ENCODE data around the gene PDK2.

Gene PDK2

DNA sequence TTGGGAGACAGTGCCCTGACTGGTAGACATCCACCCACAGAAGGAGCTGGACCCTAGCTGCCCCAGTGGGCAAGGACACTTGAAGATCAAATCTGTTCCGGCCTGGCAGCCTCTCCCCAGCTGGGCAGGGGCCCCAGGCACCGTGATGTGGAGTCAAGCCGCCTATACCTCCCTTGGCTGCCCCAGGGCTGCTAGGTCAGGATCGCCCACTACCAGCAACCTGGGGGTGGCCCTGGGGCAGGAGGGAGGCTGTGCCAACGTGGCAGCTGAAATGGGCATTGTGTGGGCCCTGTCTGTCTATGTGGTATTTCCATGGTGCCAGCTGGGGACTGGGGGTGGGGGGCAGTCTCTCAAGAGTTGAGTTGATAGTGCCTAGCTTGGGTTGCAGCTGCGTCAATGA is 941 bp downstream of the PDK2 start:
- peak overlapping the region in 16 of 21 experiments; percentile 53 to 93 (median 87) for H3K27ac ChIP-seq
- peak overlapping the region; percentile 66 to 94 (median 91) for H3K4me3 ChIP-seq

- H3K27ac ChIP-seq: peak overlapping the region in 7 of 21 experiments; percentile 25 to 90 (median 87)
- H3K4me3 ChIP-seq: no peak overlapping the region
Measured at GRCh38 chr17:50096758-50097157, 1.6 kb downstream of the PDK2 start.

DNA sequence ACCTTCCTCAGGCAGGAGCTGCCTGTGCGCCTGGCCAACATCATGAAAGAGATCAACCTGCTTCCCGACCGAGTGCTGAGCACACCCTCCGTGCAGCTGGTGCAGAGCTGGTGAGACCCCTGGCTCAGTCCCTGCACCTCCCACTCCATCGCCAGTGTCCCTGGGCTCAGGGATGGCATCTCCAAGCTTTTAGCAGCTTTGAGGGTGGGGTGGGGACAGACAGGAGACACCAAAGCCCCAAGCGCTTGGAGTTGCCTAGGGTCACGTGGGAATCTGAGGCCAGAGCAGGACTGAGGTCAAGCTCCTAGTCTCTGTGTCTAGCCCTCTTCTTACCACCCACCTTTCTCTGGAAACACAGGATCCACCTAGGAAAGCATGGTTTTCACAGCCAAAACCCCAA is 2.3 kb downstream of the PDK2 start:
- Histone ChIP-seq H3K27ac (no peak overlapping the region), H3K4me3 (no peak overlapping the region)

- no peak overlapping the region for H3K27ac ChIP-seq
- H3K4me3 ChIP-seq: no peak overlapping the region
Measured at GRCh38 chr17:50097926-50098325, 2.8 kb downstream of the PDK2 start.

GRCh38 chr17:50098583-50098982 is 3.4 kb downstream of the PDK2 start:
- Histone ChIP-seq H3K4me3 (no peak overlapping the region), H3K27ac (no peak overlapping the region)

- Histone ChIP-seq H3K4me3 (no peak overlapping the region), H3K27ac (no peak overlapping the region)
Measured at GRCh38 chr17:50099003-50099402, 3.9 kb downstream of the PDK2 start.

- no peak overlapping the region for H3K4me3 ChIP-seq
- peak overlapping the region in 4 of 21 experiments; percentile 4 to 63 (median 34) for H3K27ac ChIP-seq
Measured at GRCh38 chr17:50100480-50100883, 5.3 kb downstream of the PDK2 start.

GRCh38 chr17:50100921-50101345 is 5.8 kb downstream of the PDK2 start:
- no peak overlapping the region for H3K4me3 ChIP-seq
- peak overlapping the region in 6 of 21 experiments; percentile 4 to 82 (median 34) for H3K27ac ChIP-seq

- H3K27ac ChIP-seq: peak overlapping the region in 13 of 21 experiments; percentile 4 to 82 (median 35)
- no peak overlapping the region for H3K4me3 ChIP-seq
Measured at GRCh38 chr17:50101346-50102163, 6.4 kb downstream of the PDK2 start.

- Histone ChIP-seq H3K4me3 (no peak overlapping the region), H3K27ac (peak overlapping the region in 11 of 21 experiments; percentile 7 to 82 (median 47))
Measured at GRCh38 chr17:50102164-50102991, 7.2 kb downstream of the PDK2 start.

DNA sequence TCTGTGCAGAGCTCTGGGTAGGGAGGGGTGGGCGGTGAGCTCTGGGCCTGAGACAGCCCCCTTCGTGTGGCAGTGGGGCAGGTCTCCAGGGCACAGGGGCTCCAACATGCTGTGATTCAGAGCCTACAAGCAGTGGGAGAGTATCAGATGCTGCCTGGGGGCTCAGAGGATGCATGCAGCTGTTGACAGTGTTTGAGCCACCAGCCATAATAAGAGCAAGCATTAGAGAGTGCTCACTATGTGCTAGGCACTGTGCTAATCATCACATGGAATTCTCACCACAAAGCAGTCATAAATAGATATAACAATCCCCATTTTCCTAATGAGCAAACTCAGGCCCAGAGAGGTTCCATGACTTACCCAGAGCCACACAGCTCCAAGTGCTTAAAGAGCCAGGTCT is 8.1 kb downstream of the PDK2 start:
- Histone ChIP-seq H3K4me3 (no peak overlapping the region), H3K27ac (no peak overlapping the region)

DNA sequence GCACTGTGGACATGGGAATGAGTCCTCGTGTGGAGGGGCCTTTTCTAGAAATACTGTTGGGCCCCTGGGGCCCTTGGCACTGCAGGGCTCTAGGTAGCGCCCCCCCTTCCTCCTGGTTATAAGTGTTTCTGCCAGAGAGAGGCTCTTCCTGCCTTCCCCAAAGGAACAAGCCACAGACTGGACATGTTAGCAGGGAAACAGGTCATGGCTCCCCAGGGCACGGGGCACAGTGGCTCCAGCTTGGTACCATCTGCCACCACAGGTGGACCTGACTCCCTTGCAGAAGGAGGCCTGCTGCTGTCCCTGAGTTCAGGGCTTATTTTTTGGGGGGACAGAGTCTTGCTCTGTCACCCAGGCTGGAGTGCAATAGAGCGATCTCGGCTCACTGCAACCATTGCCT is 8.8 kb downstream of the PDK2 start:
- H3K27ac ChIP-seq: no peak overlapping the region

DNA sequence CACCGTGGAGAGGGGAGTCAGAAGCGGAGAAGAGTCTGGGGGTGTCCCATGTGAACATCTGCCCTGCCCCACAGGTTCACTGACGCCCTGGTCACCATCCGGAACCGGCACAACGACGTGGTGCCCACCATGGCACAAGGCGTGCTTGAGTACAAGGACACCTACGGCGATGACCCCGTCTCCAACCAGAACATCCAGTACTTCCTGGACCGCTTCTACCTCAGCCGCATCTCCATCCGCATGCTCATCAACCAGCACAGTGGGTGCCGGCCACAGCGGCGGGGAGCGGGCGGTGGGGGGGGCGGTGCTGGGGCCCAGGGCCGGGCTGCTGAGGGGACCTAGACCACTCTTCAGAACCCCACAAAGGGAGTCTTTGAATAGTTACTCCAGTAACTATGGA is 10.7 kb downstream of the PDK2 start:
- no peak overlapping the region for H3K27ac ChIP-seq
- no peak overlapping the region for H3K4me3 ChIP-seq

More for the DNA sequence above, 8.8 kb downstream of the PDK2 start:
- H3K4me3 ChIP-seq: no peak overlapping the region

DNA sequence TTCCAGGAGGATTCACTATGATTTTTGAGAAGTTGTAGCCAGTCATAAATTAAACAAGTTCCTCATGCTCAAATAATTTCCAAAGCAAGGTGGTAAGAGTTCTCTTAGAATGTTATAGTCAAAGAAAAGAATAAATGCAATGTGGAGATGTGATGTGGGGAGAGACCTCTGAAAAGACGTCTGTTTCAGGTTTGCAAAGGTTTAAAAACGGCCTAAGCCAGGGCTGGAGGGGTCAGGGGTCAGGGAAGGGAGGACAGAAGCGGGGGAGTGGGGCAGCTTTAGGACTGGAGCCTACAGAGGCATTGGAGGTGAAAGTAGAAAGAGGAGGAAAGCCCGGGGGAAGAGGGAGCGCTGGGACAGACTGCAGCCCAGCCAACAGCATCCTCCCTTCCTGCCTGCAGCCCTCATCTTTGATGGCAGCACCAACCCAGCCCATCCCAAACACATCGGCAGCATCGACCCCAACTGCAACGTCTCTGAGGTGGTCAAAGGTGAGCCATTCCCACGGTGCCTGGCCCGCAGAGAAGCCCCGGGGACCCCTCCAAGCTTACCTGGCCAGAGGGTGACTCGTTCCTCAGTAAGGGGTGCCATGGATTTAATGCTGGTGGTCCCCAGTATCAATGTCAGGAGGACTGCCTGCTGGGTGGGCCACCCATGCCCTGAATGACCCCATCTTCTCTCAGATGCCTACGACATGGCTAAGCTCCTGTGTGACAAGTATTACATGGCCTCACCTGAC is 11.4 kb downstream of the PDK2 start:
- H3K27ac ChIP-seq: no peak overlapping the region
- no peak overlapping the region for H3K4me3 ChIP-seq

DNA sequence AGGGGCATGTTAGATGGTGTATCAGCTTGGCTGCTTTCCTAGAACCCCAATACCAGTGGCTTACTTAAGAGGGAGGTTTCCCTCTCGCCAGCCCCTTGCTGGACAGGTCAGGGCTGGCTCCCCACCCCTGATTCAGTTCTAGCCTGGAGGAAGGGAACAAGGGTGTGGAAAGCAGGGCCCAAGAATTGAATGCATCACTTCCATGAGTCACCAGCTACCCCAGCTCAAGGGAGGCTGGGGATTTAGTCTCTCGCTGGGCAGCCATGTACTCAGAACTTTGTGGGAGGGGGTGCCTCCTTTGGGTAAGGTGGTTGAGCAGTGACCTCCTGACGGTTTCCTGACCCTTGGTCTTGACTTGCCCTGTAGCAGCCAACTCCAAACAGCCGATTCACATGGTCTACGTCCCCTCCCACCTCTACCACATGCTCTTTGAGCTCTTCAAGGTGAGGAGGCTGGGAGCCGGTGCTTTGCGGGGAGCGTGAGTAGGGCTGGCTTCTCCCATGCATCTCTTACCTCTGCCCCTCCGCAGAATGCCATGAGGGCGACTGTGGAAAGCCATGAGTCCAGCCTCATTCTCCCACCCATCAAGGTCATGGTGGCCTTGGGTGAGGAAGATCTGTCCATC is 12.8 kb downstream of the PDK2 start:
- Histone ChIP-seq H3K4me3 (no peak overlapping the region), H3K27ac (no peak overlapping the region)

GRCh38 chr17:50108556-50108955 is 13.4 kb downstream of the PDK2 start:
- no peak overlapping the region for H3K4me3 ChIP-seq
- no peak overlapping the region for H3K27ac ChIP-seq

GRCh38 chr17:50109207-50109606 is 14.1 kb downstream of the PDK2 start:
- Histone ChIP-seq H3K27ac (no peak overlapping the region), H3K4me3 (no peak overlapping the region)

DNA sequence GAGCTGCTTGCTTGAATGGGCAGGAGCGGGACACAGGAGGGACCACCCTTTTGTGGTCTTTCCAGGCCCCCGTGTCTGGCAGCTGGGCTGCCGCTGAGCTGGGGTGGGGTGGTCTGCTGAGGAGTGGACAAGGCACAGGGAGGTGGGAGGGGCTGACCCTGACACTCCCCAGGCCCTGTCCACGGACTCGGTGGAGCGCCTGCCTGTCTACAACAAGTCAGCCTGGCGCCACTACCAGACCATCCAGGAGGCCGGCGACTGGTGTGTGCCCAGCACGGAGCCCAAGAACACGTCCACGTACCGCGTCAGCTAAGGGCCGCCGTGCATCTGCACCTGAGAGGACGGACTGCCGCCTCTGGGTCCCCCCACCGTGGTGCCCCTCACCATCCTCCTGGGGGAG is 14.6 kb downstream of the PDK2 start:
- Histone ChIP-seq H3K27ac (no peak overlapping the region), H3K4me3 (no peak overlapping the region)

GRCh38 chr17:50110591-50111349 is 15.6 kb downstream of the PDK2 start:
- H3K27ac ChIP-seq: peak overlapping the region in 8 of 21 experiments; percentile 9 to 81 (median 44)

More at GRCh38 chr17:50110591-50111349, 15.6 kb downstream of the PDK2 start:
- no peak overlapping the region for H3K4me3 ChIP-seq

Data from skin epidermis (tissue), 12 donors.